NCI-H1930 (cell line): ENCODE measurements around the gene PNMA8A.
"Not testable (repeated sequence)": the region's sequence is repeated elsewhere in the genome, so short reads cannot be mapped to it uniquely, and the experiment has no call there.

Source experiments
- DNase-seq, 2 experiments: peaks; one replicate each; lab custom pipeline; 2025; lab: John Stamatoyannopoulos, UW

The PNMA8A gene

GRCh38 chr19:46466536-46467196, 4.7 kb downstream of the PNMA8A start:
- no peak for DNase-seq

GRCh38 chr19:46463516-46463915, 7.8 kb downstream of the PNMA8A start:
- DNase-seq, result no peak

GRCh38 chr19:46461537-46461936, 9.8 kb downstream of the PNMA8A start:
- no peak for DNase-seq

- DNase-seq, result no peak
Observed at GRCh38 chr19:46460981-46461380, 10.4 kb downstream of the PNMA8A start.

- no peak for DNase-seq
Observed at GRCh38 chr19:46460055-46460454, 11.3 kb downstream of the PNMA8A start.

GRCh38 chr19:46456930-46457329, 14.4 kb downstream of the PNMA8A start:
- DNase-seq, result no peak

GRCh38 chr19:46454244-46454643, 17.1 kb downstream of the PNMA8A start:
- no peak for DNase-seq

GRCh38 chr19:46453661-46454060, 17.7 kb downstream of the PNMA8A start:
- DNase-seq, result no peak

GRCh38 chr19:46452186-46452585, 19.2 kb downstream of the PNMA8A start:
- no peak for DNase-seq

- DNase-seq, result no peak
Observed at GRCh38 chr19:46451352-46451751, 20.0 kb downstream of the PNMA8A start.

GRCh38 chr19:46450737-46451136, 20.6 kb downstream of the PNMA8A start:
- no peak for DNase-seq

- no peak for DNase-seq
Observed at GRCh38 chr19:46449228-46449627, 22.1 kb downstream of the PNMA8A start.

- no peak for DNase-seq
Observed at GRCh38 chr19:46448601-46449000, 22.8 kb downstream of the PNMA8A start.

GRCh38 chr19:46447824-46448223, 23.5 kb downstream of the PNMA8A start:
- no peak for DNase-seq

GRCh38 chr19:46447006-46447405, 24.4 kb downstream of the PNMA8A start:
- DNase-seq, result no peak

GRCh38 chr19:46446021-46446420, 25.3 kb downstream of the PNMA8A start:
- no peak for DNase-seq

GRCh38 chr19:46442808-46443450, 28.4 kb downstream of the PNMA8A start:
- DNase-seq, result no peak

GRCh38 chr19:46441866-46442265, 29.5 kb downstream of the PNMA8A start:
- no peak for DNase-seq

- not testable (repeated sequence) for DNase-seq
Observed at GRCh38 chr19:46435689-46436088, 35.7 kb downstream of the PNMA8A start.

- DNase-seq, result no peak
Observed at GRCh38 chr19:46435009-46435408, 36.4 kb downstream of the PNMA8A start.

GRCh38 chr19:46433470-46433869, 37.9 kb downstream of the PNMA8A start:
- not testable (repeated sequence) for DNase-seq

- DNase-seq, result no peak
Observed at GRCh38 chr19:46431824-46432223, 39.5 kb downstream of the PNMA8A start.

GRCh38 chr19:46429999-46430398, 41.4 kb downstream of the PNMA8A start:
- DNase-seq, result no peak
